ENCODE results near the gene PIGU. TPM values are rescaled to one million over a fixed set of nuclear protein-coding genes. Genes with fewer than 3 reads are reported as not detected.
"Not testable (repeated sequence)": the region's sequence is repeated elsewhere in the genome, so short reads cannot be mapped to it uniquely, and the experiment has no call there.

The PIGU gene
- 10 to 100 TPM; 10.8 to 20.8 (median 15.0) TPM for total RNA-seq
- 10 to 100 TPM; 21.0 to 24.8 TPM for polyA plus RNA-seq
- long read RNA-seq, donor 1, transcript PIGU-201 (12 exons, 1,632 nt), result major isoform, 8 of 12 reads
- long read RNA-seq, donor 1, partial matches to known transcripts, result 2 of 12 reads
- long read RNA-seq, donor 1, other reads (novel, unspliced or antisense), result 2 of 12 reads
- long read RNA-seq, donor 2, transcript PIGU-201 (12 exons, 1,632 nt), result major isoform, 38 of 46 reads
- long read RNA-seq, donor 2, partial matches to known transcripts, result 4 of 46 reads
- long read RNA-seq, donor 2, other reads (novel, unspliced or antisense), result 3 of 46 reads
- long read RNA-seq, donor 3, partial matches to known transcripts, result 4 of 7 reads
- long read RNA-seq, donor 3, other reads (novel, unspliced or antisense), result 1 of 7 reads

GRCh38 chr20:34676642-34677373 is at the start of gene PIGU:
Gene PIGU, minus strand, starts transcription at chr20:34677092. Its CDS starts 7 bp downstream, at chr20:34677085.
- H3K27me3 ChIP-seq, result no peaks in the 10 kb centered on the region
- WGBS, 4 donors, result 0 to 1% (median 1%) methylated on average over 40 to 64 of the region's 64 CpGs
- peak within 1 kb of the TSS; percentile 23 to 88 (median 76) for H3K27ac ChIP-seq
- H3K9me3 ChIP-seq, result no peaks in the 10 kb centered on the region
- intact Hi-C loops (cut with DNase I), result loop anchor here in 4 of 10 donors (1.0 to 2.0 kb wide), 3 partner anchors 27 to 32 kb away; partner anchors contain the start of gene TP53INP2 (in 3 of the 4)
- H3K4me1 ChIP-seq, result peaks cover 0 to 20% (median 9%) of the 10 kb centered on the region in 12 donors
- DNase-seq, result peak; percentile 96 to 97 (median 97)
- peak within 1 kb of the TSS; percentile 50 to 95 (median 79) for H3K4me3 ChIP-seq
- no peaks in the 10 kb centered on the region for H3K36me3 ChIP-seq
- peak in 9 of 12 donors; percentile 14 to 52 (median 27) for TF ChIP-seq CTCF (IDR thresholded peaks at IDR 0.05)
- TF ChIP-seq POLR2A (IDR thresholded peaks at IDR 0.05), result peak in 1 of 2 donors; percentile 51
- ATAC-seq, result peak; percentile 98 to 100 (median 100)

GRCh38 chr20:34724172-34724571 is 47.3 kb upstream of the PIGU start:
- H3K36me3 ChIP-seq, result peaks cover 0 to 89% (median 75%) of the 10 kb centered on the region in 9 donors

GRCh38 chr20:34722560-34722959 is 45.7 kb upstream of the PIGU start:
- H3K36me3 ChIP-seq, result peaks cover 0 to 85% (median 75%) of the 10 kb centered on the region in 9 donors
- H3K4me3 ChIP-seq; H3K27ac ChIP-seq; H3K27me3 ChIP-seq; DNase-seq; H3K9me3 ChIP-seq; ATAC-seq; intact Hi-C loops (cut with DNase I): not testable (repeated sequence)
- WGBS, 4 donors, result 95 to 98% (median 96%) methylated on average over 3 of the region's 3 CpGs
- H3K4me1 ChIP-seq, result peaks cover 0 to 13% (median 0%) of the 10 kb centered on the region in 12 donors

More at GRCh38 chr20:34724172-34724571, 47.3 kb upstream of the PIGU start:
- no peak for DNase-seq
- Histone ChIP-seq H3K4me1 (peaks cover 0 to 13% (median 0%) of the 10 kb centered on the region in 12 donors), H3K27ac (peak overlapping the region in 1 of 12 donors; percentile 36), H3K4me3 (no peak overlapping the region), H3K9me3 (no peaks in the 10 kb centered on the region), H3K27me3 (no peaks in the 10 kb centered on the region)
- intact Hi-C loops (cut with DNase I), result no loop called here
- ATAC-seq, result peak in 3 of 4 donors; percentile 45 to 62 (median 55)
- 26 to 57% (median 46%) methylated on average over 3 of the region's 3 CpGs for WGBS, 4 donors
- TF ChIP-seq POLR2A (IDR thresholded peaks at IDR 0.05) (no peak), CTCF (IDR thresholded peaks at IDR 0.05) (no peak)

GRCh38 chr20:34720266-34720665 is 43.4 kb upstream of the PIGU start:
- H3K9me3 ChIP-seq, result no peaks in the 10 kb centered on the region
- TF ChIP-seq POLR2A (IDR thresholded peaks at IDR 0.05) (no peak), CTCF (IDR thresholded peaks at IDR 0.05) (no peak)
- peaks cover 0 to 13% (median 0%) of the 10 kb centered on the region in 12 donors for H3K4me1 ChIP-seq
- no peak overlapping the region for H3K4me3 ChIP-seq
- H3K36me3 ChIP-seq, result peaks cover 0 to 83% (median 69%) of the 10 kb centered on the region in 9 donors
- no peak for ATAC-seq
- no peak for DNase-seq
- intact Hi-C loops (cut with DNase I), result no loop called here
- no peak overlapping the region for H3K27ac ChIP-seq
- H3K27me3 ChIP-seq, result no peaks in the 10 kb centered on the region
- whole genome bisulfite sequencing, 4 donors, result 41 to 64% (median 49%) methylated on average over 2 of the region's 2 CpGs

- intact Hi-C loops (cut with DNase I); H3K27me3 ChIP-seq; H3K4me1 ChIP-seq; H3K4me3 ChIP-seq; DNase-seq; H3K9me3 ChIP-seq; H3K27ac ChIP-seq; ATAC-seq: not testable (repeated sequence)
- H3K36me3 ChIP-seq, result peaks cover 0 to 83% (median 69%) of the 10 kb centered on the region in 9 donors
- WGBS, 4 donors, result 94 to 97% (median 95%) methylated on average over 13 of the region's 13 CpGs
Observed at GRCh38 chr20:34719242-34720017, 42.5 kb upstream of the PIGU start.

All from heart left ventricle (tissue), 16 donors.